Adrenal gland (tissue), 12 donors: ENCODE measurements around the gene OPCML. TPM values are rescaled to one million over a fixed set of nuclear protein-coding genes. Genes with fewer than 3 reads are reported as not detected.

Experiments
- DNase-seq, 7 donors: peaks; one replicate each; pipeline ENCODE4 v3.0.0-alpha.2; 2019 to 2020
- H3K27ac ChIP-seq, 5 donors: fragments of 200-600 bp; sonication (generic) in 4 of 5; 1 replicate in 3 of 5; 2 replicates in 2 of 5; pipeline versions ENCODE4 v1.5.1 to v1.8.0; 2016 to 2020; ENCODE audit warnings: mild to moderate bottlenecking in 1 of 5
- H3K27me3 ChIP-seq: fragments of 200-600 bp; 2 replicates; pipeline ENCODE4 v1.8.0; 2021
- H3K36me3 ChIP-seq, 2 donors: fragments of 200-600 bp; replicated peaks in 1 of 2; 1 replicate in 1 of 2; 2 replicates in 1 of 2; pipeline versions ENCODE4 v1.5.1 to v1.8.0; 2018 to 2022
- H3K4me1 ChIP-seq, 2 donors: fragments of 200-600 bp; replicated peaks in 1 of 2; 1 replicate in 1 of 2; 2 replicates in 1 of 2; pipeline versions ENCODE4 v1.5.1 to v1.8.0; 2018 to 2021
- H3K4me3 ChIP-seq, 4 donors: fragments of 200-600 bp; sonication (generic) in 3 of 4; one replicate each; pipeline ENCODE4 v1.5.1; 2016 to 2018
- H3K9me3 ChIP-seq, 3 donors: fragments of 200-600 bp; sonication (generic) in 1 of 3; replicated peaks in 1 of 3; 1 replicate in 2 of 3; 2 replicates in 1 of 3; pipeline versions ENCODE4 v1.5.1 to v1.8.0; 2016 to 2021
- CTCF ChIP-seq, 6 experiments: fragments of 450-650 bp in 4 of 6; fragments of 200-600 bp in 2 of 6; sonication (generic) in 1 of 6; IDR thresholded peaks; 1 replicate in 5 of 6; 2 replicates in 1 of 6; pipeline versions ENCODE4 v1.5.1 to v1.8.0; 2016 to 2021; ENCODE audit warnings: antibody characterized with exemption in 6 of 6, mild to moderate bottlenecking in 2 of 6, moderate library complexity in 1 of 6
- POLR2A ChIP-seq, 2 donors: fragments of 450-650 bp; IDR thresholded peaks; one replicate each; pipeline ENCODE4 v1.6.1; 2017; ENCODE audit warnings: antibody characterized with exemption in 2 of 2, mild to moderate bottlenecking in 2 of 2, moderate library complexity in 1 of 2
- WGBS, 4 donors: extraction: QIAGEN DNeasy Blood & Tissue Kit in 2 of 4; methylation state at CpG; one replicate each; pipeline versions ENCODE4 v1.1.5 to v1.1.7; 2013 to 2017; 5-methylcytosine and 5-hydroxymethylcytosine counted together
- intact Hi-C, 2 donors: fragments of 100-400 bp; cut with DNase I; formaldehyde crosslinking; loops; one replicate each; pipeline versions ENCODE4 v1.14.1 to v1.15.0; 2022 to 2023
- polyA plus RNA-seq, 3 donors: library from polyadenylated mRNA; stranded (reverse); fragments of 200-250 nt in 2 of 3; fragments of 350-450 nt in 1 of 3; fragmentation: Illumina TruSeq in 1 of 3; extraction: RNeasy Lipid Tissue Mini Kit (QIAGEN cat#74804) in 1 of 3; gene quantifications; one replicate each; pipeline ENCODE4 v1.2.3, GENCODE V29; 2013 to 2014
- total RNA-seq, 9 donors: library from RNA; depleted of rRNA in 4 of 9; stranded (reverse); fragments of >200 nt in 4 of 9; fragments of 120-200 nt in 1 of 9; fragmentation: NEBNext Ultra II Directional in 1 of 9; extraction: Animal tissue kit (Norgen Biotek cat#: 25700) in 1 of 9; gene quantifications; one replicate each; pipeline versions ENCODE4 v1.1.0 to v1.2.4, GENCODE V29; 2013 to 2023
- donor health status: healthy with polysubstance abuse.
- donor health status: Bipolar disorder and iron deficiency.
- donor health status: DM: yes; HTN: yes; CAD: no.
- donor health status: DM: no; HTN: no; CAD: no.
- donor health status: DM: no; HTN: no; CAD: no.
- donor health status: DM: yes; HTN: yes; CAD: no.

Gene OPCML
- total and polyA plus RNA-seq, 12 donors: 0.10 to 5.5 (median 0.72) TPM; not detected in 5

GRCh38 chr11:132862933-132863332, 669.4 kb downstream of the OPCML start:
- intact Hi-C loops: no loop called here
- 80 to 88% (median 84%) methylated on average over 5 of the region's 5 CpGs for WGBS, 4 donors
- no peak for DNase-seq
- TF ChIP-seq POLR2A (IDR thresholded peaks at IDR 0.05) (no peak), CTCF (IDR thresholded peaks at IDR 0.05) (no peak)
- H3K27ac ChIP-seq: no peak overlapping the region
- H3K36me3 ChIP-seq: no peaks in the 10 kb centered on the region
- H3K4me1 ChIP-seq: no peaks in the 10 kb centered on the region
- H3K4me3 ChIP-seq: no peak overlapping the region
- no peaks in the 10 kb centered on the region for H3K9me3 ChIP-seq
- no peaks in the 10 kb centered on the region for H3K27me3 ChIP-seq

GRCh38 chr11:132862137-132862536, 670.2 kb downstream of the OPCML start:
- DNase-seq: no peak
- Histone ChIP-seq H3K4me1 (no peaks in the 10 kb centered on the region), H3K9me3 (no peaks in the 10 kb centered on the region), H3K36me3 (no peaks in the 10 kb centered on the region), H3K27ac (no peak overlapping the region), H3K4me3 (no peak overlapping the region), H3K27me3 (no peaks in the 10 kb centered on the region)
- 81 to 92% (median 86%) methylated on average over 5 of the region's 5 CpGs for WGBS, 4 donors
- intact Hi-C loops: no loop called here
- TF ChIP-seq CTCF (IDR thresholded peaks at IDR 0.05): no peak

GRCh38 chr11:132859306-132859705, 673.0 kb downstream of the OPCML start:
- no peak overlapping the region for H3K4me3 ChIP-seq
- intact Hi-C loops: no loop called here
- no peak overlapping the region for H3K27ac ChIP-seq
- WGBS, 4 donors: 70 to 81% (median 72%) methylated on average over 6 of the region's 6 CpGs
- H3K4me1 ChIP-seq: no peaks in the 10 kb centered on the region
- no peaks in the 10 kb centered on the region for H3K27me3 ChIP-seq
- no peak for TF ChIP-seq CTCF (IDR thresholded peaks at IDR 0.05)
- no peak for DNase-seq
- no peaks in the 10 kb centered on the region for H3K9me3 ChIP-seq
- H3K36me3 ChIP-seq: no peaks in the 10 kb centered on the region

GRCh38 chr11:132858223-132858622, 674.1 kb downstream of the OPCML start:
- TF ChIP-seq CTCF (IDR thresholded peaks at IDR 0.05) (no peak), POLR2A (IDR thresholded peaks at IDR 0.05) (no peak)
- no peak overlapping the region for H3K27ac ChIP-seq
- no peak overlapping the region for H3K4me3 ChIP-seq
- no peaks in the 10 kb centered on the region for H3K36me3 ChIP-seq
- WGBS, 4 donors: 33 to 42% (median 39%) methylated on average over 4 to 5 of the region's 5 CpGs
- H3K9me3 ChIP-seq: no peaks in the 10 kb centered on the region
- H3K27me3 ChIP-seq: no peaks in the 10 kb centered on the region
- DNase-seq: no peak
- no peaks in the 10 kb centered on the region for H3K4me1 ChIP-seq
- intact Hi-C loops: no loop called here
